Spinal cord (tissue), 10 donors: ENCODE measurements around the gene VTN. TPM values are rescaled to one million over a fixed set of nuclear protein-coding genes. Genes with fewer than 3 reads are reported as not detected.

Experiments used
- DNase-seq, 6 donors: peaks; one replicate each; pipeline versions ENCODE4 v3.0.0 to v3.0.0-alpha.2; 2013 to 2015; ENCODE audit warnings: low spot score in 6 of 6, low read depth in 4 of 6
- H3K27ac ChIP-seq: one replicate; pipeline ENCODE4 v1.5.1; 2013; ENCODE audit warnings: low read depth, low read length, control low read depth
- H3K27me3 ChIP-seq: one replicate; pipeline ENCODE4 v1.6.1; 2013; ENCODE audit warnings: low read length; ENCODE audit not compliant: control insufficient read depth, insufficient read depth
- H3K36me3 ChIP-seq: one replicate; pipeline ENCODE4 v1.6.1; 2013; ENCODE audit warnings: low read length; ENCODE audit not compliant: control insufficient read depth, insufficient read depth
- H3K4me1 ChIP-seq: one replicate; pipeline ENCODE4 v1.6.1; 2013; ENCODE audit warnings: low read length; ENCODE audit not compliant: control insufficient read depth, insufficient read depth
- H3K4me3 ChIP-seq: one replicate; pipeline ENCODE4 v1.5.1; 2013; ENCODE audit warnings: low read depth, low read length, control low read depth
- H3K9me3 ChIP-seq: one replicate; pipeline ENCODE4 v1.6.1; 2013; ENCODE audit warnings: low read length; ENCODE audit not compliant: control insufficient read depth, insufficient read depth
- WGBS: methylation state at CpG from one replicate; pipeline ENCODE4 v1.1.5; 2013; ENCODE audit warnings: missing lambda C conversion rate; ENCODE audit not compliant: insufficient coverage; 5-methylcytosine and 5-hydroxymethylcytosine counted together
- polyA plus RNA-seq, 2 donors: library from polyadenylated mRNA; unstranded; fragments of 120-200 nt; gene quantifications; one replicate each; pipeline ENCODE4 v1.2.1, GENCODE V29; 2013; ENCODE audit not compliant: insufficient read length in 2 of 2
- total RNA-seq, 2 donors: library from RNA; depleted of rRNA in 1 of 2; stranded (reverse); fragments of 120-200 nt in 1 of 2; fragments of >200 nt in 1 of 2; gene quantifications; one replicate each; pipeline versions ENCODE4 v1.2.3 to v1.2.4, GENCODE V29; 2013 to 2014
- donor health status: healthy.

The VTN gene
- total and polyA plus RNA-seq, 4 donors: 0.40 to 3.0 (median 2.5) TPM

DNA sequence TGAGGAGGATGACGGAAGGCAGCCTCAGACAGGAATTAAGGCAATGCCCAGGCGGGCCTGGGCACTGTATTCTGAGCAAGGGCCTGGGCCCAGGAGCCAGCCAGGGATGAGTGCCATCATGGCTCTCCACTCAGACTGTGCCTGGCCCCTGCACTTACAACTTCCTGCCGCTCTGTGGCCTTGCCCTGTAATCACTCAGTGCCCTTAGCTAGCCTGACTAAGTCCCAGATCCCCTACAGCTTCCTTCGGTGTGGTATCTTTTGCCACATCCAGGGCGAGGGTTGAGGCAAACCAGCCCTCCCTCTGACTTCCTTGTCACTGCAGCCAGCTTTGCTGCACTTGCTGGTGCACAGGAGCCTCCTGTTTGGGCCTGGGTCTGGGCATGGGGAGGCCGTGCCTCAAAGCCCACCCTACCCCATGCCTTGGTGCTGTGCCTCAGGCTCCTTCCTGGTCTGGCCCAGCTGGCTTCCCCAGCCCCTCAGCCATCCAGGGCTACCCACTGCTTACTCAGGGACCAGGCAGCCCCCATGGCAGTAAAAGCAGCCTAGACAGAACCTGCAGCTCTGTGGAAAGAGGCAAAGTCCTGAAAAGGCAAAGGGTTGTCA lies 26.6 kb upstream of the VTN start:
- H3K27me3 ChIP-seq: no peaks in the 10 kb centered on the region
- H3K4me1 ChIP-seq: no peaks in the 10 kb centered on the region
- 89% methylated on average over 6 of the region's 6 CpGs for WGBS
- H3K4me3 ChIP-seq: no peak overlapping the region
- peaks cover 75% of the 10 kb centered on the region for H3K36me3 ChIP-seq
- no peaks in the 10 kb centered on the region for H3K9me3 ChIP-seq
- H3K27ac ChIP-seq: no peak overlapping the region
- DNase-seq: no peak

DNA sequence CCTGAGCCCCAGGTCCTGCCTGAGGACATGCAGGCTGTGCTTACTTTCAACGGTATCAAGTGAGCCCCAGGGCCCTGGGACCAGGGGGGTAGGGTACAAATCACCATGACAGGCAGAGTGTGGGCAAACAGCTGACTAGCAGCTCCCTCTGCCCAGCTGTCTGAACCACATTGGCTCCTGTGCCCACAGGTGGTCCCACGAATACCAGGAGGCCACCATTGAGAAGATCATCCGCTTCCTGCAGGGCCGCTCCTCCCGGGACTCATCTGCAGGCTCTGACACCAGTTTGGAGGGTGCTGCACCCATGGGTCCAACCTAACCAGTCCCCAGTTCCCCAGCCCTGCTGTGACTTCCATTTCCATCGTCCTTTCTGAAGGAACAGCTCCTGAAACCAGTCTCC lies 25.9 kb upstream of the VTN start:
- Histone ChIP-seq H3K9me3 (no peaks in the 10 kb centered on the region), H3K27me3 (no peaks in the 10 kb centered on the region), H3K4me1 (no peaks in the 10 kb centered on the region), H3K36me3 (peaks cover 82% of the 10 kb centered on the region), H3K4me3 (no peak overlapping the region), H3K27ac (no peak overlapping the region)
- 84% methylated on average over 6 of the region's 6 CpGs for WGBS
- DNase-seq: no peak

DNA sequence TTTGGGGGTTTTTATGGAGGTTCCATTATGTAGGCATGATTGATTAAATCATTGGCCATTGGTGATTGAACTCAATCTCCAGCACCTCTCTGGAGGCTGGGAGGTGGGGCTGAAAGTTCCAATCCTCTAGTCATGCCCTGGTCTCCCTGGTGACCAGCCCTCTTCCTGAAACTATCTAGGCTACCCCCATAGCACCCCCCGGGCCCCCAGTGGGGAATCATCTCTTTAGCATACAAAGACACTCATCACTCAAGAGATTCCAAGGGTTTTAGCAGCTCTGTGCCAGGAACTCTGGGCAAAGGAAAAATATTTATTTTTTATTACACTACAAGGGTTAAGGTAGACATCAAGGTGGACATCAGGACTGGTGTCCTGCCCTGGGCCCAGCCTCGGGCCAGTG lies 25.3 kb upstream of the VTN start:
- peaks cover 83% of the 10 kb centered on the region for H3K36me3 ChIP-seq
- H3K27me3 ChIP-seq: no peaks in the 10 kb centered on the region
- H3K4me1 ChIP-seq: no peaks in the 10 kb centered on the region
- DNase-seq: no peak
- 80% methylated on average over 1 of the region's 2 CpGs for WGBS
- no peaks in the 10 kb centered on the region for H3K9me3 ChIP-seq
- no peak overlapping the region for H3K27ac ChIP-seq
- no peak overlapping the region for H3K4me3 ChIP-seq

DNA sequence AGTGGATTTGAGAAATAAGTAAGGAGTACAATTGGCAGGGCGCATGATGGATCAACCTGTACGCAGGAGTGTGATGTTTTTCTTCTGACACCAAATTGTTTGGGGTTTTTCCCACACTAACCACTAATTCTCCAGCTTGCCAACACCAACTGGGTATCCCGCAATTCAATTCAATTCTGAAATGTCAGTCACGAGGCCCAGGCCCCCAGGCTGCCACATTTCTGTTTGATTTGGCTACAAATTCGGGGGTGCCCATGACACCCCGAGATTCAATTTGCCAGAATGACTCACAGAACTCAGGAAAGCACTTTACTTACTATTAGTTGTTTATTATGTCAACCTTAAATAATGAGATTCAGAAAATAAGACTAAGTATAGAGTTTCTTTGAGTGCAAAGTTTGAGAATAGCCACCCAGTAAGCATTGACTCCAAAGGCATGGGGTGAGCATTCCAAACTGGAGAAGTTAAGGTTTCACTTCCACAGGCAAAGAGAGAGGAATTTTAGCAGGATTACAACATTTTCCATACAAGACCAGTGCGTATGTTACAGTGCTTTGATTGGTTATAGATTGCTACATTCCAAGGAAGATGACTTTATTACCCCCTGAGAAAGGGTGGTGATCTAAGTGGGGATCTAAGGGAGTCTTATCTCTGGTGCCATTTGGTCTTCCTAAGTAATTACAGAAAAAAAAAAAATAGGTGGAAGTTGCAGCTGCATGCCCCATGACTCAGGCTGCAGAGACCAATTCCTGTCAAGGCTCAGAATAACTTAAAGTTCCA lies 24.4 kb upstream of the VTN start:
- H3K27me3 ChIP-seq: no peaks in the 10 kb centered on the region
- no peak overlapping the region for H3K4me3 ChIP-seq
- no peaks in the 10 kb centered on the region for H3K4me1 ChIP-seq
- DNase-seq: no peak
- peaks cover 80% of the 10 kb centered on the region for H3K36me3 ChIP-seq
- WGBS: 86% methylated on average over 5 of the region's 7 CpGs
- no peaks in the 10 kb centered on the region for H3K9me3 ChIP-seq
- H3K27ac ChIP-seq: no peak overlapping the region

DNA sequence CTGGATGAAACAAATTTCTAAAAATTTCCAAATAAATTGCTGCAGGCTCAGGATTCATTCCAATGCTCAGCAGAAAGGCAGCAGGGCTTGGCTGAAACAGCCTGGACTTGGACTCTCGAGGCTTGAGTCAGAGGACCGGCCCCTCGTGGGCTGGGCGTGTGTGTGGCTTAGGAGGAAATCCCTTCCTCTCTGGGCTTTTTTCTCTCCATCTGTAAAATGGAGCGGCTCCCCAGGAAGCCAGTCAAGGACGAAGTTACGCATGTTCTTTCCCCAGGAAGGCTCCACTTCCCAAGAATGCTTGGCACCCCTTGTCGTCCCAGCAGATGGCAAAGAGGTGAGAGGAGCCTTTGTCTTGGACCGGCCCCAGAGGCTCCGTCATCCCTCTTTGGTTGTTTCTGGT lies 22.4 kb upstream of the VTN start:
- peaks cover 77% of the 10 kb centered on the region for H3K36me3 ChIP-seq

DNA sequence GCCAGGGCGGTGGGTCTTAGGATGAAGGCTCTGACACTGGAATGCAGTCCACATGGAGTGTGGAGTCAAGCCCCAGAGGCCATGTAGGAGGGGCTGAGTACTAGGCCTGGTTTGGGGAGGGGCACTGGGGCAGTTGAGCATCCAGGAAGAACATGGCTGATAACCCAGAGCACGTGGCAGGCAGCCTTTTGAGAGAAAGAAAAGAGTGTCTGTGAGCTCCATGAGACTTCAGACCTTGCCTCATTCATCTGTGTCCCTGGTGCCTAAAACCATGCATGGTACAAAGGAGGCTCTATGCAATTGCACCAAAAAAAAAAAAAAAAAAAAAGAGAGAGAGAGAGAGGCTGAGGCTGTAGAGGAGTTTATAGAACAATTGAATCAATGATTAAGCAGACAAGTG lies 21.3 kb upstream of the VTN start:
- H3K4me3 ChIP-seq: no peak overlapping the region
- H3K27ac ChIP-seq: no peak overlapping the region
- H3K9me3 ChIP-seq: no peaks in the 10 kb centered on the region
- no peak for DNase-seq
- no peaks in the 10 kb centered on the region for H3K27me3 ChIP-seq
- H3K4me1 ChIP-seq: no peaks in the 10 kb centered on the region
- WGBS: 66% methylated on average over 2 of the region's 2 CpGs
- peaks cover 74% of the 10 kb centered on the region for H3K36me3 ChIP-seq

More for the DNA sequence above, 22.4 kb upstream of the VTN start:
- 65% methylated on average over 5 of the region's 10 CpGs for WGBS
- DNase-seq: no peak
- no peaks in the 10 kb centered on the region for H3K9me3 ChIP-seq
- H3K27ac ChIP-seq: no peak overlapping the region
- no peaks in the 10 kb centered on the region for H3K27me3 ChIP-seq
- no peaks in the 10 kb centered on the region for H3K4me1 ChIP-seq
- no peak overlapping the region for H3K4me3 ChIP-seq

DNA sequence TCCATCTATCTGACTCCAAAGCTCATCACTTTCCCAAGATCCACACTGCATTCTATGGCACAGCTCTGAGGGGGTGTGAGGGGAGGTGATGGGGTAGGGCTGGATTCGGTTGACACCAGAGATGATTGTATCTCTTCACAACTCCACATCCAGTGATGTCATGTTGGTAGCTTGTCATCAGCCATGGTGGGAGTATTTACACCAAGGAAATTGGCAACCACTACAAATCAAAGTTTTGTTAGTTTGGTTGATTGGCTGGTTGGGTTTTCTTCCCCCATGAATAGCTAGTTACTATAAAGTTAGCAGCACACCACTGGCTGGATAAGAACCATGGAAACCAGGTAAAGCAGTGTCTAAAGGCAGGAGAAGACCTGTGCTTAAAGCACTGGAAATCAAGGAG lies 20.9 kb upstream of the VTN start:
- Histone ChIP-seq H3K4me3 (no peak overlapping the region), H3K27me3 (no peaks in the 10 kb centered on the region), H3K9me3 (no peaks in the 10 kb centered on the region), H3K27ac (no peak overlapping the region), H3K36me3 (peaks cover 70% of the 10 kb centered on the region), H3K4me1 (no peaks in the 10 kb centered on the region)
- no CpG with 5 or more reads among the region's 1 CpG for WGBS
- DNase-seq: no peak

DNA sequence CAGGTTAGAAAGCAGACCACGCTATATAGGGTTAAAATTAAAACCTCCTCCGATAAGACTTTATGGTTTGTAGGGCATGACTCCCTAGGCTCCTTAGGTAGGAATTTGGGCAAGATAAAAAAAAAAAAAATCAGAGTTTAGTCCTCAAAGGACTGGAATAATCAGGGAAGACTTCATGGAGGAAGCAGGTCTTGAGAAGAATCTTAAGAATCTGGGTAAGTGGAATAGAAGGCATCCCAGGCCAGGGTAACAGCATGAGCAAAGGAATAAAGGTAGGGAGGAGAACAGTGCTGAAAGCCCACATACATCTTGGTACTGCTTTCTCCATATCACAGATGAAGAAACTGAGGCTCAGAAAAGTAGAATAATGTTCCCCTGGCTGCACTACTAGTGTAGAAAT lies 20.5 kb upstream of the VTN start:
- no peak for DNase-seq
- peaks cover 66% of the 10 kb centered on the region for H3K36me3 ChIP-seq
- no peaks in the 10 kb centered on the region for H3K27me3 ChIP-seq
- no peak overlapping the region for H3K4me3 ChIP-seq
- H3K9me3 ChIP-seq: no peaks in the 10 kb centered on the region
- no peak overlapping the region for H3K27ac ChIP-seq
- no peaks in the 10 kb centered on the region for H3K4me1 ChIP-seq
- WGBS: no CpG with 5 or more reads among the region's 2 CpGs

DNA sequence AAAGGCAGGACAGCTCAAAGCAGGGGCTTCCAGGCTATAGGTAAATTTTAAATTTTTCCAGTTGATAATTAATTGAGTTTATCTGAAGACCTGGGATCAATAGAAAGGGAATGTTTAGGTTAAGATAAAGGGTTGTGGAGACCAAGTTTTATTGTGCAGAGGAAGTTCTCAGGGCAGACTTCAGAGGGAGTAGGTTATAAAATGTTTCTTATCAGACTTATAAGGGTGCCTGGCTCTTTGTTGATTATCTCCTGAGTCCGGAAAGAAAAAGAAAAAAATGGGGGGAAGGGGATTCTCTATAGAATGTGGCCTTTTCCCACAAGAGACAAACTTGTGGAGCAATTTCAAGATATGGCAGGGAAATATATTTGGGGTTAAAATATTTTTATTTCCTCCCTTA lies 20.0 kb upstream of the VTN start:
- Histone ChIP-seq H3K9me3 (no peaks in the 10 kb centered on the region), H3K27me3 (no peaks in the 10 kb centered on the region), H3K27ac (no peak overlapping the region), H3K4me1 (no peaks in the 10 kb centered on the region), H3K4me3 (no peak overlapping the region), H3K36me3 (peaks cover 66% of the 10 kb centered on the region)
- no CpG with 5 or more reads among the region's 1 CpG for WGBS
- DNase-seq: no peak

DNA sequence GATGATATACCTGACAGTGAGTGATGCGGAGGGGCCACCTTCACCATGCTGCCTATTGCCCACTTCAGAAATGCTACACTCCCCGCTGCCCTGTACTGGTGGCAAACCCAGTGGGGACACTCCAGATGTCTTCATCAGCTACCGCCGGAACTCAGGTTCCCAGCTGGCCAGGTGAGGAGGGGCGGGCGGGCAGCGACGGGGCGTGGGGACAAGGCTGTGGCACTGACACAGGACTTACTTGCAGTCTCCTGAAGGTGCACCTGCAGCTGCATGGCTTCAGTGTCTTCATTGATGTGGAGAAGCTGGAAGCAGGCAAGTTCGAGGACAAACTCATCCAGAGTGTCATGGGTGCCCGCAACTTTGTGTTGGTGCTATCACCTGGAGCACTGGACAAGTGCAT lies 18.0 kb upstream of the VTN start:
- H3K9me3 ChIP-seq: no peaks in the 10 kb centered on the region
- no peak overlapping the region for H3K4me3 ChIP-seq
- H3K27me3 ChIP-seq: no peaks in the 10 kb centered on the region
- peaks cover 11% of the 10 kb centered on the region for H3K4me1 ChIP-seq
- no peak overlapping the region for H3K27ac ChIP-seq
- peaks cover 70% of the 10 kb centered on the region for H3K36me3 ChIP-seq
- no peak for DNase-seq
- WGBS: 94% methylated on average over 8 of the region's 11 CpGs
